Testis (tissue), 2 donors: ENCODE data around the gene CAPG.

Experiments
- CTCF ChIP-seq, 3 experiments: fragments of 450-650 bp in 2 of 3; fragments of 200-600 bp in 1 of 3; sonication (generic) in 1 of 3; IDR thresholded peaks; one replicate each; pipeline ENCODE4 v1.5.1; 2016 to 2019; ENCODE audit warnings: antibody characterized with exemption in 3 of 3, mild to moderate bottlenecking in 2 of 3, moderate library complexity in 1 of 3
- POLR2A ChIP-seq: fragments of 450-650 bp; IDR thresholded peaks from one replicate; pipeline ENCODE4 v1.6.1; 2017; ENCODE audit warnings: antibody characterized with exemption, mild to moderate bottlenecking, moderate library complexity

GRCh38 chr2:85422072-85422457, 11.9 kb upstream of the CAPG start:
- TF ChIP-seq CTCF (IDR thresholded peaks at IDR 0.05) (no peak), POLR2A (no peak)
